ENCODE results near the gene ACOX1. TPM values are rescaled to one million over a fixed set of nuclear protein-coding genes. Genes with fewer than 3 reads are reported as not detected.

The ACOX1 gene
- total and polyA plus RNA-seq, 8 donors: 25.6 to 81.0 (median 31.9) TPM

DNA sequence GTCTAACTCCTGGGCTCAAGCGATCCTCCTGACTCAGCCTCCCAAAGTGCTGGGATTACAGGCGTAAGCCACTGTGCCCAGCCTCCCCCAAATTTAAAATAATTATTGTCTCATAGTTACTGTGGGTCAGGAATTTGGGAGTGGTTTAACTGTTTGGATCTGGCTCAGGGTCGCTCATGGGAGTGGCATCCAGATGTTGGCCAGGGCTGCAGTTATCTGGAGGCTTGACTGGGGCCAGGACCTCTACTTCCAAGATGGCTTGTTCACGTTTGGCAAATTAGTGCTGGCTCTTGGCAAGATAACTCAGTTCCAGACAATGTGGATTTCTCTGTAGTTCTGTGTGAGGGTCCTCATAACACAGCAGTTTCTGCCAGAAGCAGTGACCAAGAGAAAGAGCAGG is 8.1 kb upstream of the ACOX1 start:
- H3K27ac ChIP-seq: no peak overlapping the region
- TF ChIP-seq, protein P1, sequence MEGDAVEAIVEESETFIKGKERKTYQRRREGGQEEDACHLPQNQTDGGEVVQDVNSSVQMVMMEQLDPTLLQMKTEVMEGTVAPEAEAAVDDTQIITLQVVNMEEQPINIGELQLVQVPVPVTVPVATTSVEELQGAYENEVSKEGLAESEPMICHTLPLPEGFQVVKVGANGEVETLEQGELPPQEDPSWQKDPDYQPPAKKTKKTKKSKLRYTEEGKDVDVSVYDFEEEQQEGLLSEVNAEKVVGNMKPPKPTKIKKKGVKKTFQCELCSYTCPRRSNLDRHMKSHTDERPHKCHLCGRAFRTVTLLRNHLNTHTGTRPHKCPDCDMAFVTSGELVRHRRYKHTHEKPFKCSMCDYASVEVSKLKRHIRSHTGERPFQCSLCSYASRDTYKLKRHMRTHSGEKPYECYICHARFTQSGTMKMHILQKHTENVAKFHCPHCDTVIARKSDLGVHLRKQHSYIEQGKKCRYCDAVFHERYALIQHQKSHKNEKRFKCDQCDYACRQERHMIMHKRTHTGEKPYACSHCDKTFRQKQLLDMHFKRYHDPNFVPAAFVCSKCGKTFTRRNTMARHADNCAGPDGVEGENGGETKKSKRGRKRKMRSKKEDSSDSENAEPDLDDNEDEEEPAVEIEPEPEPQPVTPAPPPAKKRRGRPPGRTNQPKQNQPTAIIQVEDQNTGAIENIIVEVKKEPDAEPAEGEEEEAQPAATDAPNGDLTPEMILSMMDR (IDR thresholded peaks at IDR 0.05): no peak
- intact Hi-C loops (cut with DNase I): no loop called here

DNA sequence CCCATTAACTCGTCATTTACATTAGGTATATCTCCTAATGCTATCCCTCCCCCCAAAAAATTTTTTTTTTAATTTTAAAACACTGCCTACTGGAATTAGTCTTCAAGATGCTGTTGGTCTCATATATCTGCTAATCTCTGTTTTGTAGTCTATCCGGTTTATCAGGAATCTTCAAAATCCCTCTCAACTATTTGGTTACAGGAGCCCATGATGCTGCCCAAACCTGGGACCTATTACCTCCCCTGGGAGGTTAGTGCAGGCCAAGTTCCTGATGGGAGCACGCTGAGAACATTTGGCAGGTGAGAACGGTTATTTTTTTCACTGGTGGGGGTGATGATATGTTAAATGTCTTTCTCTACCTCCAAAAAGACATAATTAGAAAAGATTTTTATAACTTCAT is 7.0 kb upstream of the ACOX1 start:
- intact Hi-C loops (cut with DNase I): no loop called here
- peaks cover 18 to 30% of the 10 kb centered on the region in 2 donors for H3K4me1 ChIP-seq
- H3K36me3 ChIP-seq: peaks cover 0 to 6% of the 10 kb centered on the region in 2 donors
- DNase-seq (no peak), ATAC-seq (no peak)
- no peaks in the 10 kb centered on the region for H3K27me3 ChIP-seq
- no peaks in the 10 kb centered on the region for H3K9me3 ChIP-seq
- H3K27ac ChIP-seq: no peak overlapping the region
- TF ChIP-seq, protein P1 (IDR thresholded peaks at IDR 0.05): no peak
- no peak overlapping the region for H3K4me3 ChIP-seq

More for the DNA sequence above, 8.1 kb upstream of the ACOX1 start:
- H3K9me3 ChIP-seq: no peaks in the 10 kb centered on the region
- H3K4me3 ChIP-seq: no peak overlapping the region
- no peaks in the 10 kb centered on the region for H3K27me3 ChIP-seq
- DNase-seq: no peak
- H3K4me1 ChIP-seq: peaks cover 18 to 21% of the 10 kb centered on the region in 2 donors
- peaks cover 0 to 14% of the 10 kb centered on the region in 2 donors for H3K36me3 ChIP-seq
- no peak for ATAC-seq

DNA sequence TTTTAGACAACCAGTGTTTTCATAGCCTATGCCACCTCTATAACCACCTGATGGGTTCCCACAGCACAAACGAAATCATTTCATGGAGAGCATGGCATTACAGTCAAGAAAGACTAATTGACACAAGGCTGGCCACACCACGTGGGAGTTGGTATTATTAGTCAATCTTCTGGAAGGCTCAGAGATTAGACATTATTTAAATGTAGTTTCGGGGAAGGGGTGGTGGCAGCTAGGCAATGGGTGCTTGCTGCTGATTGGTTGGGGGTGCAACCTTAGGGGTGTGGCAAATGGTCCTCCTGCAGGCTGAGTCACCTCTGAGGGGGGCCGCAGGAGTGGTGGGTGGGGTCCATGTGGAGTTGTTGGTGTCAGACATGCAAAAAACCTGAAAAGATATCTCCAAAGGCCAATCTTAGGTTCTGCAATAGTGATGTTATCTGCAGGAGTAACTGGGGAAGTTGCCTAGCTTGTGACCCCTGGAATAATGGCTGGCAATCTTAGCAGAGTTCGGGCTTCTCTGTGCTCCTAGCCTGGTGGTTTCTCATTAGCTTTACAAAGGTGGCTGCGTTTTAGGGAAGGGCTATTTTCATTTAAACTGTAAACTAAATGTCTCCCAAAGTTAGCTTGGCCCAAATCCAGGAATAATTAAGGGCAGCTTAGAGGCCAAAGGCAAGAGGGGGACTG is 4.7 kb upstream of the ACOX1 start:
- H3K27me3 ChIP-seq: no peaks in the 10 kb centered on the region
- peaks cover 18 to 42% of the 10 kb centered on the region in 2 donors for H3K4me1 ChIP-seq
- ATAC-seq (peak; percentile 5), DNase-seq (peak in 1 of 4 donors; percentile 60)
- H3K27ac ChIP-seq: peak overlapping the region in 1 of 2 donors; percentile 10
- intact Hi-C loops (cut with DNase I): no loop called here
- no peak overlapping the region for H3K4me3 ChIP-seq
- H3K9me3 ChIP-seq: no peaks in the 10 kb centered on the region
- TF ChIP-seq, protein P1 (IDR thresholded peaks at IDR 0.05): no peak
- H3K36me3 ChIP-seq: no peaks in the 10 kb centered on the region

DNA sequence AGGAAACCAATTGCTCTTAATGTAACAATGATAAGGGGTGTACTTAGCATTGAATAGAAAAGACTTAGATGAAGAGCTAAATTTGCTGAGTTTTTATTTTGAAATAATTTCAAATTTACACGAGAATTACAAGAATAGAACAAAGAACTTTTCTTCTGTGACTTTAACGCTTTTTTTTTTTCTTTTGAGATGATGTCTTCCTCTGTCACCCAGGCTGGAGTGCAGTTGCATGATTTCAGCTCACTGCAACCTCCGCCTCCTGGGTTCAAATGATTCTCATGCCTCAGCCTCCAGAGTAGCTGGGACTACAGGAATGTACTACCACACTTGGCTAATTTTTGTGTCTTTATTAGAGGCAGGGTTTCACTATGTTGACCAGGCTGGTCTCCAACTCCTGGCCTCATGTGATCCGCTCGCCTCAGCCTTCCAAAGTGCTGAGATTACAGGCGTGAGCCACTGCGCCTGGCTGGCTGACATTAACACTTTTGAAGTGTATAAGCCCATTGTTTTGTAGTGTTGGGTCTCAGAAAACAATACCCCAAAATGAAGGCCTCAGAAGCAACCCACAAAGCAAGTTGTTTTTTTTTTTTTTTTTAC is 2.2 kb upstream of the ACOX1 start:
- no peaks in the 10 kb centered on the region for H3K9me3 ChIP-seq
- ATAC-seq: no peak
- TF ChIP-seq, protein P1 (IDR thresholded peaks at IDR 0.05): no peak
- H3K4me1 ChIP-seq: peaks cover 36 to 64% of the 10 kb centered on the region in 2 donors
- no peak for DNase-seq
- peaks cover 0 to 6% of the 10 kb centered on the region in 2 donors for H3K36me3 ChIP-seq
- H3K27ac ChIP-seq: peak overlapping the region; percentile 66 to 97
- intact Hi-C loops (cut with DNase I): no loop called here
- no peaks in the 10 kb centered on the region for H3K27me3 ChIP-seq
- no peak overlapping the region for H3K4me3 ChIP-seq

DNA sequence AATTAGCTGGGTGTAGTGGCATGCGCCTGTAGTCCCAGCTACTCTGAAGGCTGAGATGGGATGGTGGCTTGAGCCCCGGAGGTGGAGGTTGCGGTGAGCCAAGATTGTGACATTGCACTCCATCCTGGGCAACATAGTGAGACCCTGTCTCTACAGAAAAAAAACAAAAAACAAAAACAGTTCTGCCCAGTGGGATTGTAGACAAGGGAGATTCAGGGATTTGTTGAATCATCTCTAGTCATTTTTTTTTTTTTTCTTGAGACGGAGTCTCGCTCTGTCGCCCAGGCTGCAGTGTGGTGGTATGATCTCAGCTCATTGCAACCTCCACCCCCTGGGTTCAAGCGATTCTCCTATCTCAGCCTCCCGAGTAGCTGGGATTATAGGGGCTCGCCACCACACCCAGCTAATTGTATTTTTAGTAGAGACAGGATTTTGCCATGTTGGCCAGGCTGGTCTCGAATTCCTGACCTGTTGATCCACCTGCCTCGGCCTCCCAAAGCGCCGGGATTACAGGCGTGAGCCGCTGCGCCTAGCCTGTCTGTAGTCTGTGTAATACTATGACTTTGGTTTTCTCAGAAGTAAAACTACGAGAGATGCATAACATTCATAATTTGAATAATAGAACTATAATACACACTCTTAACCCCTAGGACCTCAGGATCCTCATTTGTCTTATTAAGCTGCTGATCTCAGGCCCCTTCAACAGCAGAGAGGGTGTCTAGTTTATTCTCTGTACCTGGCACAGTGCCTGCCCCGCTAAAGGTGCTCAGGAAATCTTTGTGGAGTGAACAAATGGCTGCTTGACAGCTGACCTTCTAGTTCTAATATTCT is 1.4 kb upstream of the ACOX1 start:
- ATAC-seq (no peak), DNase-seq (no peak)
- TF ChIP-seq, protein P1 (IDR thresholded peaks at IDR 0.05): no peak
- Histone ChIP-seq H3K4me1 (peaks cover 39 to 72% of the 10 kb centered on the region in 2 donors), H3K9me3 (no peaks in the 10 kb centered on the region), H3K4me3 (peak overlapping the region; percentile 81 to 91), H3K27me3 (no peaks in the 10 kb centered on the region), H3K36me3 (peaks cover 0 to 6% of the 10 kb centered on the region in 2 donors), H3K27ac (peak overlapping the region; percentile 97 to 99)
- intact Hi-C loops (cut with DNase I): no loop called here

Data from left lung (tissue), 10 donors.